CD14-positive monocyte (primary cell): Measurements from ENCODE around the gene FAM76A. TPM values are rescaled to one million over a fixed set of nuclear protein-coding genes. Genes with fewer than 3 reads are reported as not detected.
A peak's percentile ranks its signal among the peaks of the same experiment; 100 is the strongest.

ENCODE experiments used
- DNase-seq, 3 donors: peaks; one replicate each; pipeline ENCODE4 v3.0.0-alpha.2; 2011 to 2022
- H2AFZ ChIP-seq: 2 replicates; pipeline ENCODE4 v1.6.0; 2012; ENCODE audit warnings: mild to moderate bottlenecking, low read depth, low read length, inconsistent platforms; ENCODE audit not compliant: insufficient read depth, poor library complexity, severe bottlenecking
- H3K27ac ChIP-seq, 2 donors: 1 replicate in 1 of 2; 2 replicates in 1 of 2; pipeline ENCODE4 v1.5.1; 2012 to 2013; ENCODE audit warnings: low read length in 2 of 2, control low read depth in 1 of 2, inconsistent platforms in 1 of 2, low read depth in 1 of 2, mild to moderate bottlenecking in 1 of 2
- H3K27me3 ChIP-seq, 2 donors: one replicate each; pipeline versions ENCODE4 v1.6.0 to v1.6.1; 2011 to 2013; ENCODE audit warnings: low read length in 2 of 2; ENCODE audit not compliant: control insufficient read depth in 2 of 2, insufficient read depth in 2 of 2
- H3K36me3 ChIP-seq, 2 donors: replicated peaks in 1 of 2; 1 replicate in 1 of 2; 2 replicates in 1 of 2; pipeline versions ENCODE4 v1.5.1 to v1.6.1; 2012 to 2013; ENCODE audit warnings: low read length in 2 of 2, control low read depth in 1 of 2, inconsistent platforms in 1 of 2, mild to moderate bottlenecking in 1 of 2; ENCODE audit not compliant: insufficient read depth in 2 of 2, control insufficient read depth in 1 of 2
- H3K4me1 ChIP-seq, 2 donors: 1 replicate in 1 of 2; 2 replicates in 1 of 2; pipeline versions ENCODE4 v1.5.1 to v1.6.1; 2012 to 2013; ENCODE audit warnings: low read length in 2 of 2, control low read depth in 1 of 2, inconsistent platforms in 1 of 2, mild to moderate bottlenecking in 1 of 2, moderate library complexity in 1 of 2; ENCODE audit not compliant: insufficient read depth in 2 of 2, control insufficient read depth in 1 of 2
- H3K4me2 ChIP-seq: replicated peaks from 2 replicates; pipeline ENCODE3; 2012; ENCODE audit warnings: low read length, moderate library complexity, mild to moderate bottlenecking; ENCODE audit not compliant: poor library complexity, severe bottlenecking; ENCODE audit errors: extremely low read depth
- H3K4me3 ChIP-seq, 3 experiments: fragments of 200-600 bp in 1 of 3; sonication (generic) in 1 of 3; replicated peaks in 1 of 3; 1 replicate in 2 of 3; 2 replicates in 1 of 3; pipeline ENCODE4 v1.5.1; 2011 to 2013; ENCODE audit warnings: low read length in 3 of 3, mild to moderate bottlenecking in 3 of 3, control low read depth in 2 of 3, low read depth in 2 of 3, inconsistent platforms in 1 of 3, moderate library complexity in 1 of 3
- H3K79me2 ChIP-seq: 2 replicates; pipeline ENCODE4 v1.6.0; 2012; ENCODE audit warnings: mild to moderate bottlenecking, control low read depth, inconsistent platforms, low read length, moderate library complexity; ENCODE audit not compliant: insufficient read depth
- H3K9ac ChIP-seq: 2 replicates; pipeline ENCODE4 v1.6.0; 2017; ENCODE audit warnings: low read length, mild to moderate bottlenecking; ENCODE audit not compliant: insufficient read depth, poor library complexity, severe bottlenecking
- H3K9me3 ChIP-seq, 2 donors: replicated peaks in 1 of 2; 1 replicate in 1 of 2; 2 replicates in 1 of 2; pipeline versions ENCODE4 v1.5.1 to v1.6.1; 2012 to 2013; ENCODE audit warnings: low read length in 2 of 2, control low read depth in 1 of 2; ENCODE audit not compliant: control insufficient read depth in 1 of 2, insufficient read depth in 1 of 2
- H4K20me1 ChIP-seq: 2 replicates; pipeline ENCODE4 v1.6.0; 2012; ENCODE audit warnings: mild to moderate bottlenecking, low read length, control low read depth, moderate library complexity; ENCODE audit not compliant: insufficient read depth
- H3K27ac Mint-ChIP-seq, 7 donors: one replicate each; pipeline ENCODE4 v1.8.0; 2020; ENCODE audit warnings: mild to moderate bottlenecking in 7 of 7, mixed read lengths in 7 of 7, moderate library complexity in 6 of 7, inconsistent platforms in 2 of 7
- H3K27me3 Mint-ChIP-seq, 3 donors: one replicate each; pipeline ENCODE4 v1.8.0; 2021 to 2022; ENCODE audit warnings: low read depth in 3 of 3, mild to moderate bottlenecking in 3 of 3, mixed read lengths in 3 of 3, moderate library complexity in 3 of 3, inconsistent platforms in 1 of 3
- H3K36me3 Mint-ChIP-seq, 2 donors: one replicate each; pipeline ENCODE4 v1.8.0; 2020; ENCODE audit warnings: mixed read lengths in 2 of 2, inconsistent platforms in 1 of 2, mild to moderate bottlenecking in 1 of 2
- H3K4me1 Mint-ChIP-seq: one replicate; pipeline ENCODE4 v1.8.0; 2020; ENCODE audit warnings: mild to moderate bottlenecking, mixed read lengths
- H3K4me3 Mint-ChIP-seq, 2 donors: one replicate each; pipeline ENCODE4 v1.8.0; 2020; ENCODE audit warnings: mild to moderate bottlenecking in 2 of 2, mixed read lengths in 2 of 2, moderate library complexity in 1 of 2
- H3K9me3 Mint-ChIP-seq, 7 donors: one replicate each; pipeline ENCODE4 v1.8.0; 2020 to 2022; ENCODE audit warnings: mixed read lengths in 7 of 7, mild to moderate bottlenecking in 6 of 7, moderate library complexity in 6 of 7, inconsistent platforms in 2 of 7
- WGBS: methylation state at CpG from one replicate; pipeline ENCODE4 v1.1.5; 2013; ENCODE audit warnings: missing lambda C conversion rate; ENCODE audit not compliant: insufficient coverage; 5-methylcytosine and 5-hydroxymethylcytosine counted together
- intact Hi-C, 2 donors: fragments of 100-400 bp; cut with micrococcal nuclease; formaldehyde crosslinking; loops; one replicate each; pipeline versions ENCODE4 v1.15.0 to v1.15.1; 2023
- polyA plus RNA-seq, 3 donors: library from polyadenylated mRNA; depleted of rRNA in 1 of 3; unstranded in 2 of 3; stranded (reverse) in 1 of 3; fragments of 300-500 nt in 2 of 3; fragments of >200 nt in 1 of 3; fragmentation: Illumina TruSeq in 2 of 3; gene quantifications; 1 replicate in 2 of 3; 2 replicates in 1 of 3; pipeline ENCODE4 v1.2.3, GENCODE V29; 2012 to 2021
- small RNA-seq: library from RNA; depleted of rRNA; stranded (forward); fragments of <200 nt; gene quantifications from one replicate; pipeline ENCODE3, GENCODE V24; 2012; ENCODE audit warnings: low read depth; ENCODE audit not compliant: insufficient read length
- TF ChIP-seq, protein P1 (sequence below): fragments of 200-600 bp; IDR thresholded peaks from one replicate; pipeline ENCODE4 v1.8.0; 2022; ENCODE audit warnings: antibody characterized with exemption, mild to moderate bottlenecking

Gene FAM76A
- polyA plus RNA-seq, 3 donors: 9.1 to 10.9 (median 10.3) TPM

DNA sequence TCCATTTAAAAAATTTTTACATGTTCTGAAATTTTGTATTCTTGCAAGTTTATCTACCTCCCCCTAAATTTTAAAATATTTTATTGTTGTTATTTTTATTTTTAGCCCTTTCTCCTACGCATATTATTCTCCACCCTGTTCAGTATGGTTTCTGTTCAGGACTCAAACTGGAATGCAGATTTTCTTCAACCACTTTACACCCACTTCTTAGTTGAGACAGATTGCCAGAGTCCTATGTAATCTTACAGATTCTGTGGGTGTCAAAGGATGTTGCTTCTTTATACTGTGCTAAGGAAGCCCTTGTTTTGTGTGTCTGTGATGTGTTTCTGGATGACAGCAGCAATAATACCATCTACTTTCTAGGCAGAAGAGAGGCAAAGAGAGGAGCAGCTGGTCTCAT, 84.1 kb downstream of the FAM76A start:
- no peak for DNase-seq
- Histone ChIP-seq H3K27ac (no peak overlapping the region), H3K9me3 (no peaks in the 10 kb centered on the region), H3K36me3 (peaks cover 80 to 87% of the 10 kb centered on the region in 2 donors), H2AFZ (no peak overlapping the region), H4K20me1 (peaks cover 28% of the 10 kb centered on the region), H3K79me2 (no peaks in the 10 kb centered on the region), H3K27me3 (no peaks in the 10 kb centered on the region), H3K9ac (no peak overlapping the region), H3K4me1 (no peaks in the 10 kb centered on the region), H3K4me3 (no peak overlapping the region), H3K4me2 (no peak overlapping the region)
- intact Hi-C loops: no loop called here
- Mint-ChIP-seq H3K36me3 (peaks cover 53 to 82% of the 10 kb centered on the region in 2 donors), H3K27ac (no peak overlapping the region), H3K27me3 (no peaks in the 10 kb centered on the region), H3K9me3 (peaks cover 0 to 5% (median 0%) of the 10 kb centered on the region in 7 donors), H3K4me3 (no peak overlapping the region), H3K4me1 (no peaks in the 10 kb centered on the region)
- TF ChIP-seq, protein P1, sequence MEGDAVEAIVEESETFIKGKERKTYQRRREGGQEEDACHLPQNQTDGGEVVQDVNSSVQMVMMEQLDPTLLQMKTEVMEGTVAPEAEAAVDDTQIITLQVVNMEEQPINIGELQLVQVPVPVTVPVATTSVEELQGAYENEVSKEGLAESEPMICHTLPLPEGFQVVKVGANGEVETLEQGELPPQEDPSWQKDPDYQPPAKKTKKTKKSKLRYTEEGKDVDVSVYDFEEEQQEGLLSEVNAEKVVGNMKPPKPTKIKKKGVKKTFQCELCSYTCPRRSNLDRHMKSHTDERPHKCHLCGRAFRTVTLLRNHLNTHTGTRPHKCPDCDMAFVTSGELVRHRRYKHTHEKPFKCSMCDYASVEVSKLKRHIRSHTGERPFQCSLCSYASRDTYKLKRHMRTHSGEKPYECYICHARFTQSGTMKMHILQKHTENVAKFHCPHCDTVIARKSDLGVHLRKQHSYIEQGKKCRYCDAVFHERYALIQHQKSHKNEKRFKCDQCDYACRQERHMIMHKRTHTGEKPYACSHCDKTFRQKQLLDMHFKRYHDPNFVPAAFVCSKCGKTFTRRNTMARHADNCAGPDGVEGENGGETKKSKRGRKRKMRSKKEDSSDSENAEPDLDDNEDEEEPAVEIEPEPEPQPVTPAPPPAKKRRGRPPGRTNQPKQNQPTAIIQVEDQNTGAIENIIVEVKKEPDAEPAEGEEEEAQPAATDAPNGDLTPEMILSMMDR: no peak
- WGBS: no CpG with 5 or more reads among the region's 1 CpG

DNA sequence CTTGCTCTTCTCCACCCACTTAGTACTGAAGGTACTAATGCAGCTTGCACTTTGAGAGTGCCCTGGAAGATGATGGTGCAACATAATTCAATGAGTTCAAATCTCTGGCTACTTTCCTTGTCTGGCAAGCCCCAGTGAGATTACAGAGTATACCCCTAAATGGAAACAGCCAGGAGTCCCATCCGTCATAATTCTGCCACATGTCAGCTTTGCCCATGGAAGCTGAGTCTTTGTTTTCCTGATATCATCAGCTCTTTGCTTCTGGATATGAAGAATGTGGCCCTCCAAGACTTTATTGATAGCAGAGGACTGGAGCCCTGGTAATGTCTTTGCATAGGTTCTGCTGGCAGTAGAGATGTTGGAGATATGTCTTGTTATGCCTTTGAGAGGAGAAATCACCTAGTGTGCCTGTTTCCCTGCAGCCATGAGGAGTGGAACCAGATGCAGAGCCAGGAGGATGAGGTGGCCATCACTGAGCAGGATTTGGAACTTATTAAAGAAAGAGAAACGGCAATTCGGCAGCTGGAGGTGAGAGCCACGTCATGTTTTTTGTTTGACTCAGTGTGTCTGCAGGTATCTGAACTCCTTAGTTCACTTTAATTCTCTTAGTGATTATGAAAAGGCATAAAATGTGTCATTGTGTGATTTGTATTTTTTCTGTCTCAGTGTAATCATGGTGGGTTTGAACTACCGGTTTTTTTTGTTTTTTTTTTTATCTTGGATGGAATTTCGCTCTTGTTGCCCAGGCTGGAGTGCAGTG, 86.2 kb downstream of the FAM76A start:
- Histone ChIP-seq H3K27ac (no peak overlapping the region), H3K27me3 (no peaks in the 10 kb centered on the region), H3K4me1 (no peaks in the 10 kb centered on the region), H3K79me2 (no peaks in the 10 kb centered on the region), H2AFZ (no peak overlapping the region), H3K9ac (no peak overlapping the region), H3K9me3 (no peaks in the 10 kb centered on the region), H4K20me1 (peaks cover 26% of the 10 kb centered on the region), H3K4me3 (no peak overlapping the region), H3K4me2 (no peak overlapping the region), H3K36me3 (peaks cover 71 to 84% of the 10 kb centered on the region in 2 donors)
- Mint-ChIP-seq H3K27ac (no peak overlapping the region), H3K9me3 (peaks cover 0 to 5% (median 0%) of the 10 kb centered on the region in 7 donors), H3K4me3 (no peak overlapping the region), H3K36me3 (peaks cover 50 to 81% of the 10 kb centered on the region in 2 donors), H3K4me1 (no peaks in the 10 kb centered on the region), H3K27me3 (no peaks in the 10 kb centered on the region)
- TF ChIP-seq, protein P1: no peak
- DNase-seq: no peak
- 100% methylated on average over 4 of the region's 6 CpGs for WGBS
- intact Hi-C loops: no loop called here

Small RNA genes lying within 50 kb of the gene (small RNA-seq; reads per million reads assigned to genes)
- gene AL020997.2: 3.3 reads per million, percentile 29 among the genes with 10 or more reads in this experiment
- not detected for gene RNU6-424P

Other genes with a start within 250 kb of the FAM76A start
- gene WASF2, start 235.8 kb upstream of the FAM76A start, polyA plus RNA-seq: 10 to 100 TPM; 53.5 to 91.6 (median 86.4) TPM
- gene AHDC1, start 121.8 kb upstream of the FAM76A start, polyA plus RNA-seq: 1 to 10 TPM in 1 of 3 donors, under 1 TPM in 2; 0.16 to 3.3 (median 0.30) TPM
- 1,000 to 10,000 TPM in 1 of 3 donors, 100 to 1,000 TPM in 2; 371 to 1,340 (median 571) TPM for gene FGR, start 90.8 kb upstream of the FAM76A start, polyA plus RNA-seq
- gene IFI6, start 53.8 kb upstream of the FAM76A start, polyA plus RNA-seq: 100 to 1,000 TPM in 2 of 3 donors, 10 to 100 TPM in 1; 69.9 to 276 (median 276) TPM
- gene STX12, start 47.3 kb downstream of the FAM76A start, polyA plus RNA-seq: 10 to 100 TPM; 29.4 to 49.4 (median 36.2) TPM
- gene PPP1R8, start 104.8 kb downstream of the FAM76A start, polyA plus RNA-seq: 10 to 100 TPM; 17.0 to 23.9 (median 21.4) TPM
- 100 to 1,000 TPM; 306 to 618 (median 344) TPM for gene THEMIS2, start 146.6 kb downstream of the FAM76A start, polyA plus RNA-seq
- gene RPA2, start 188.6 kb downstream of the FAM76A start, polyA plus RNA-seq: 100 to 1,000 TPM in 1 of 3 donors, 10 to 100 TPM in 2; 40.7 to 106 (median 67.3) TPM
- under 1 TPM in 2 of 3 donors, not detected in 1; 0.13 to 0.21 TPM for gene SMPDL3B, start 209.0 kb downstream of the FAM76A start, polyA plus RNA-seq
- gene XKR8, start 234.0 kb downstream of the FAM76A start, polyA plus RNA-seq: 10 to 100 TPM; 12.3 to 36.7 (median 25.9) TPM